Endothelial cell of umbilical vein (primary cell): Measurements from ENCODE around the gene DGKI. TPM values are rescaled to one million over a fixed set of nuclear protein-coding genes. Genes with fewer than 3 reads are reported as not detected.

Source experiments
- BruUV-seq: library from RNA; stranded (reverse); fragments of 400-500 nt; replicated peaks from 2 replicates; lab custom pipeline; 2021; lab: Mats Ljungman, UMichigan
- CTCF ChIA-PET: fragments of 300-600, 350-600 bp; sonication (Branson Sonifier 250); formaldehyde crosslinking; loops from one replicate; lab custom pipeline; 2021; ENCODE audit warnings: antibody characterized with exemption, inconsistent platforms; lab: Charles Lee
- POLR2A ChIA-PET: fragments of 300-600, 350-600 bp; sonication (Branson Sonifier 250); formaldehyde crosslinking; loops from one replicate; lab custom pipeline; 2021; ENCODE audit warnings: antibody characterized with exemption, inconsistent platforms; lab: Charles Lee
- DNase-seq: peaks from one replicate; pipeline ENCODE4 v3.0.0-alpha.2; 2011; ENCODE audit warnings: low read depth, low spot score
- FAIRE-seq: peaks from 2 replicates; lab custom pipeline; 2011; peaks lifted over from hg19 to GRCh38; lab: Jason Lieb, UNC
- H2AFZ ChIP-seq: 2 replicates; pipeline ENCODE4 v1.6.0; 2012; ENCODE audit warnings: low read depth, low read length, control low read depth, inconsistent platforms
- H3K27ac ChIP-seq: 2 replicates; pipeline ENCODE4 v1.5.1; 2011; ENCODE audit warnings: low read depth, mild to moderate bottlenecking, control low read depth, low read length, moderate library complexity; ENCODE audit not compliant: insufficient read depth
- H3K27me3 ChIP-seq, 2 experiments: 2 replicates each; pipeline versions ENCODE4 v1.6.0 to v1.6.1; 2011; ENCODE audit warnings: low read length in 2 of 2, mixed read lengths in 1 of 2; ENCODE audit not compliant: control insufficient read depth in 2 of 2, insufficient read depth in 2 of 2
- H3K36me3 ChIP-seq, 2 experiments: 2 replicates in 1 of 2; 3 replicates in 1 of 2; pipeline ENCODE4 v1.5.1; 2011; ENCODE audit warnings: low read length in 2 of 2, mild to moderate bottlenecking in 1 of 2, moderate library complexity in 1 of 2; ENCODE audit not compliant: control insufficient read depth in 2 of 2, insufficient read depth in 2 of 2; ENCODE audit errors: extremely low read depth in 1 of 2
- H3K4me1 ChIP-seq: 3 replicates; pipeline ENCODE4 v1.5.1; 2011; ENCODE audit warnings: mild to moderate bottlenecking, low read length; ENCODE audit not compliant: control insufficient read depth, insufficient read depth; ENCODE audit errors: extremely low read depth
- H3K4me2 ChIP-seq: 2 replicates; pipeline ENCODE4 v1.6.1; 2011; ENCODE audit warnings: low read length, control low read depth, mixed read lengths; ENCODE audit not compliant: insufficient read depth
- H3K4me3 ChIP-seq, 3 experiments: fragments of 200-600 bp in 1 of 3; sonication (generic), shearing (Covaris generic) in 1 of 3; replicated peaks in 1 of 3; 2 replicates each; pipeline ENCODE4 v1.5.1; 2011 to 2016; ENCODE audit warnings: control low read depth in 3 of 3, low read length in 3 of 3, mild to moderate bottlenecking in 2 of 3, inconsistent platforms in 1 of 3, low read depth in 1 of 3, moderate library complexity in 1 of 3; ENCODE audit not compliant: insufficient read depth in 1 of 3
- H3K79me2 ChIP-seq: 2 replicates; pipeline ENCODE4 v1.6.0; 2012; ENCODE audit warnings: low read length, inconsistent platforms; ENCODE audit not compliant: control insufficient read depth, insufficient read depth
- H3K9ac ChIP-seq: replicated peaks from 2 replicates; pipeline ENCODE3; 2011; ENCODE audit warnings: low read length, control low read depth; ENCODE audit not compliant: insufficient read depth; ENCODE audit errors: extremely low read depth
- H3K9me1 ChIP-seq: replicated peaks from 3 replicates; pipeline ENCODE4 v1.6.0; 2011; ENCODE audit warnings: mild to moderate bottlenecking, low read length; ENCODE audit not compliant: control insufficient read depth, insufficient read depth; ENCODE audit errors: extremely low read depth
- H3K9me3 ChIP-seq: replicated peaks from 2 replicates; pipeline ENCODE4 v1.5.1; 2012; ENCODE audit warnings: low read length, inconsistent platforms; ENCODE audit not compliant: control insufficient read depth, insufficient read depth
- H4K20me1 ChIP-seq: replicated peaks from 2 replicates; pipeline ENCODE3; 2011; ENCODE audit warnings: mild to moderate bottlenecking, low read length; ENCODE audit not compliant: control insufficient read depth, insufficient read depth; ENCODE audit errors: extremely low read depth
- EZH2 ChIP-seq: IDR thresholded peaks from 2 replicates; pipeline ENCODE4 v1.6.1; 2012; ENCODE audit warnings: borderline replicate concordance, low read depth, mild to moderate bottlenecking, moderate library complexity, low read length, inconsistent platforms; ENCODE audit not compliant: severe bottlenecking
- FOS ChIP-seq: IDR thresholded peaks from 2 replicates; pipeline ENCODE4 v1.6.1; 2011; ENCODE audit warnings: mild to moderate bottlenecking, low read length, moderate library complexity, borderline replicate concordance; ENCODE audit not compliant: insufficient read depth
- GATA2 ChIP-seq: IDR thresholded peaks from 2 replicates; pipeline ENCODE4 v1.7.0; 2011; ENCODE audit warnings: low read depth, mild to moderate bottlenecking, moderate library complexity, mixed read lengths, low read length; ENCODE audit not compliant: insufficient read length, insufficient read depth
- JUN ChIP-seq: IDR thresholded peaks from 2 replicates; pipeline ENCODE4 v1.6.1; 2011; ENCODE audit warnings: borderline replicate concordance, low read depth; ENCODE audit not compliant: insufficient read length, insufficient read depth
- MAX ChIP-seq: IDR thresholded peaks from 2 replicates; pipeline ENCODE4 v1.6.1; 2011; ENCODE audit not compliant: insufficient read depth, insufficient read length
- MYC ChIP-seq: IDR thresholded peaks from one replicate; pipeline ENCODE4 v1.6.1; 2011; ENCODE audit warnings: mild to moderate bottlenecking, low read depth, low read length
- POLR2A ChIP-seq: IDR thresholded peaks from 2 replicates; pipeline ENCODE4 v1.6.1; 2012; ENCODE audit warnings: low read depth, mild to moderate bottlenecking, control low read depth, low read length
- POLR2AphosphoS5 ChIP-seq: IDR thresholded peaks from 2 replicates; pipeline ENCODE4 v1.6.1; 2012; ENCODE audit warnings: low read depth, mild to moderate bottlenecking, control low read depth, low read length, moderate library complexity; ENCODE audit not compliant: insufficient read depth
- dilution Hi-C: fragments of 300-500 bp; cut with MboI; formaldehyde crosslinking; loops from one replicate; pipeline ENCODE4 v1.15.0; 2019; ENCODE audit warnings: low sequenced_read_pairs; ENCODE audit not compliant: extremely low pct_ligation_motif_present
- intact Hi-C: fragments of 100-400 bp; cut with micrococcal nuclease; formaldehyde crosslinking; loops from one replicate; pipeline ENCODE4 v1.10.0; 2022
- polyA plus RNA-seq, 4 experiments: library from polyadenylated mRNA; depleted of rRNA in 3 of 4; stranded (reverse) in 3 of 4; unstranded in 1 of 4; fragments of >200 nt; gene quantifications; 2 replicates each; pipeline versions ENCODE4 v1.2.1 to v1.2.3, GENCODE V29; 2011 to 2012; ENCODE audit warnings: missing spikeins in 1 of 4
- total RNA-seq: library from RNA; stranded (reverse); gene quantifications from 2 replicates; pipeline ENCODE4 v1.2.3, GENCODE V29; 2021
- TF ChIP-seq, protein P1 (sequence below), 2 donors: IDR thresholded peaks; 1 replicate in 1 of 2; 2 replicates in 1 of 2; pipeline ENCODE4 v1.5.1; 2011; ENCODE audit warnings: low read length in 2 of 2, mild to moderate bottlenecking in 2 of 2, moderate library complexity in 2 of 2, control low read depth in 1 of 2, inconsistent platforms in 1 of 2, low read depth in 1 of 2; ENCODE audit not compliant: insufficient read depth in 1 of 2; ENCODE audit errors: extremely low read depth in 1 of 2

The DGKI gene
- total and polyA plus RNA-seq, 2 donors (not counting 3 experiments of a cell fraction or from before 2014, with no cell fraction given): 0.11 to 0.51 TPM

- FAIRE-seq (no peak), DNase-seq (no peak)
- H3K9ac ChIP-seq: no peak overlapping the region
- no TSS peak for BruUV-seq
- no peak overlapping the region for H3K4me2 ChIP-seq
- H3K4me1 ChIP-seq: no peaks in the 10 kb centered on the region
- H4K20me1 ChIP-seq: no peaks in the 10 kb centered on the region
- no peak overlapping the region for H3K27ac ChIP-seq
- H3K9me3 ChIP-seq: no peaks in the 10 kb centered on the region
- dilution Hi-C loops (no loop called here), intact Hi-C loops (no loop called here)
- H3K27me3 ChIP-seq: peaks cover 3 to 12% of the 10 kb centered on the region in 2 experiments
- ChIA-PET CTCF (no interaction called here), POLR2A (no interaction called here)
- no peaks in the 10 kb centered on the region for H3K79me2 ChIP-seq
- no peaks in the 10 kb centered on the region for H3K36me3 ChIP-seq
- H3K9me1 ChIP-seq: no peaks in the 10 kb centered on the region
- no peak overlapping the region for H3K4me3 ChIP-seq
- H2AFZ ChIP-seq: no peak overlapping the region
- TF ChIP-seq, protein P1, sequence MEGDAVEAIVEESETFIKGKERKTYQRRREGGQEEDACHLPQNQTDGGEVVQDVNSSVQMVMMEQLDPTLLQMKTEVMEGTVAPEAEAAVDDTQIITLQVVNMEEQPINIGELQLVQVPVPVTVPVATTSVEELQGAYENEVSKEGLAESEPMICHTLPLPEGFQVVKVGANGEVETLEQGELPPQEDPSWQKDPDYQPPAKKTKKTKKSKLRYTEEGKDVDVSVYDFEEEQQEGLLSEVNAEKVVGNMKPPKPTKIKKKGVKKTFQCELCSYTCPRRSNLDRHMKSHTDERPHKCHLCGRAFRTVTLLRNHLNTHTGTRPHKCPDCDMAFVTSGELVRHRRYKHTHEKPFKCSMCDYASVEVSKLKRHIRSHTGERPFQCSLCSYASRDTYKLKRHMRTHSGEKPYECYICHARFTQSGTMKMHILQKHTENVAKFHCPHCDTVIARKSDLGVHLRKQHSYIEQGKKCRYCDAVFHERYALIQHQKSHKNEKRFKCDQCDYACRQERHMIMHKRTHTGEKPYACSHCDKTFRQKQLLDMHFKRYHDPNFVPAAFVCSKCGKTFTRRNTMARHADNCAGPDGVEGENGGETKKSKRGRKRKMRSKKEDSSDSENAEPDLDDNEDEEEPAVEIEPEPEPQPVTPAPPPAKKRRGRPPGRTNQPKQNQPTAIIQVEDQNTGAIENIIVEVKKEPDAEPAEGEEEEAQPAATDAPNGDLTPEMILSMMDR (IDR thresholded peaks at IDR 0.05; ENCODE audit: extremely low read depth in 1 of 2, insufficient read depth in 1 of 2, low read depth in 1 of 2, low read length in 2 of 2): no peak
- TF ChIP-seq GATA2: no peak
- no peak for TF ChIP-seq EZH2
- TF ChIP-seq MYC: no peak
- no peak for TF ChIP-seq POLR2A
- TF ChIP-seq POLR2AphosphoS5: no peak
- no peak for TF ChIP-seq FOS
- no peak for TF ChIP-seq JUN
- TF ChIP-seq MAX: no peak
Measured at GRCh38 chr7:137787301-137787976, 59.3 kb downstream of the DGKI start.
